Brain pericyte (primary cell): ENCODE results near the gene EQTN.

Experiments used
- DNase-seq: peaks from one replicate; pipeline ENCODE4 v3.0.0-alpha.2; 2012; ENCODE audit warnings: low read depth, low spot score

Gene EQTN

GRCh38 chr9:27297050-27297449 is at the start of gene EQTN:
EQTN (minus strand) TSS chr9:27297150; CDS start chr9:27297055, 95 bp downstream.
- DNase-seq, result no peak

- DNase-seq, result no peak
These were observed 47.8 kb upstream of the EQTN start for GRCh38 chr9:27344776-27345175.

GRCh38 chr9:27341545-27342294 is 44.8 kb upstream of the EQTN start:
- no peak for DNase-seq

- no peak for DNase-seq
These were observed 44.1 kb upstream of the EQTN start for GRCh38 chr9:27340961-27341511.

GRCh38 chr9:27340285-27340674 is 43.3 kb upstream of the EQTN start:
- DNase-seq, result no peak

- DNase-seq, result no peak
These were observed 42.8 kb upstream of the EQTN start for GRCh38 chr9:27339661-27340284.

- no peak for DNase-seq
These were observed 41.6 kb upstream of the EQTN start for GRCh38 chr9:27338527-27338903.

GRCh38 chr9:27337833-27338526 is 41.0 kb upstream of the EQTN start:
- DNase-seq, result no peak

GRCh38 chr9:27337236-27337635 is 40.3 kb upstream of the EQTN start:
- no peak for DNase-seq

GRCh38 chr9:27336829-27337228 is 39.9 kb upstream of the EQTN start:
- DNase-seq, result no peak

GRCh38 chr9:27336126-27336525 is 39.2 kb upstream of the EQTN start:
- DNase-seq, result no peak

GRCh38 chr9:27335075-27335474 is 38.1 kb upstream of the EQTN start:
- no peak for DNase-seq

- DNase-seq, result peak; percentile 55
These were observed 36.5 kb upstream of the EQTN start for GRCh38 chr9:27333241-27334052.

- no peak for DNase-seq
These were observed 34.4 kb upstream of the EQTN start for GRCh38 chr9:27331393-27331792.

- DNase-seq, result no peak
These were observed 32.3 kb upstream of the EQTN start for GRCh38 chr9:27329291-27329690.

- DNase-seq, result no peak
These were observed 31.5 kb upstream of the EQTN start for GRCh38 chr9:27328483-27328882.

GRCh38 chr9:27311184-27311583 is 14.2 kb upstream of the EQTN start:
- DNase-seq, result no peak

GRCh38 chr9:27310582-27310981 is 13.6 kb upstream of the EQTN start:
- DNase-seq, result no peak

- DNase-seq, result no peak
These were observed 11.9 kb upstream of the EQTN start for GRCh38 chr9:27308691-27309390.

- DNase-seq, result no peak
These were observed 7.6 kb upstream of the EQTN start for GRCh38 chr9:27304521-27304920.

GRCh38 chr9:27303219-27303618 is 6.3 kb upstream of the EQTN start:
- DNase-seq, result no peak
